Measurements from ENCODE around the gene STARD13. TPM values are rescaled to one million over a fixed set of nuclear protein-coding genes. Genes with fewer than 3 reads are reported as not detected.

STARD13 gene
- total and polyA plus RNA-seq, 8 donors = 7.8 to 29.4 (median 16.2) TPM

GRCh38 chr13:33281951-33282595 is 3.5 kb downstream of the STARD13 start:
- TF ChIP-seq, protein P1, sequence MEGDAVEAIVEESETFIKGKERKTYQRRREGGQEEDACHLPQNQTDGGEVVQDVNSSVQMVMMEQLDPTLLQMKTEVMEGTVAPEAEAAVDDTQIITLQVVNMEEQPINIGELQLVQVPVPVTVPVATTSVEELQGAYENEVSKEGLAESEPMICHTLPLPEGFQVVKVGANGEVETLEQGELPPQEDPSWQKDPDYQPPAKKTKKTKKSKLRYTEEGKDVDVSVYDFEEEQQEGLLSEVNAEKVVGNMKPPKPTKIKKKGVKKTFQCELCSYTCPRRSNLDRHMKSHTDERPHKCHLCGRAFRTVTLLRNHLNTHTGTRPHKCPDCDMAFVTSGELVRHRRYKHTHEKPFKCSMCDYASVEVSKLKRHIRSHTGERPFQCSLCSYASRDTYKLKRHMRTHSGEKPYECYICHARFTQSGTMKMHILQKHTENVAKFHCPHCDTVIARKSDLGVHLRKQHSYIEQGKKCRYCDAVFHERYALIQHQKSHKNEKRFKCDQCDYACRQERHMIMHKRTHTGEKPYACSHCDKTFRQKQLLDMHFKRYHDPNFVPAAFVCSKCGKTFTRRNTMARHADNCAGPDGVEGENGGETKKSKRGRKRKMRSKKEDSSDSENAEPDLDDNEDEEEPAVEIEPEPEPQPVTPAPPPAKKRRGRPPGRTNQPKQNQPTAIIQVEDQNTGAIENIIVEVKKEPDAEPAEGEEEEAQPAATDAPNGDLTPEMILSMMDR (IDR thresholded peaks at IDR 0.05) = no peak
- no peaks in the 10 kb centered on the region for H3K27me3 ChIP-seq
- peaks cover 13 to 35% (median 19%) of the 10 kb centered on the region in 3 donors for H3K4me1 ChIP-seq
- no peak for DNase-seq
- H3K27ac ChIP-seq = peak overlapping the region in 1 of 4 donors; percentile 3
- 83 to 84% methylated on average over 2 of the region's 2 CpGs for WGBS, 2 donors
- H3K36me3 ChIP-seq = no peaks in the 10 kb centered on the region
- intact Hi-C loops (cut with DNase I) = no loop called here
- no peak for FAIRE-seq
- no peak overlapping the region for H3K4me3 ChIP-seq
- ATAC-seq = no peak
- H3K9me3 ChIP-seq = no peaks in the 10 kb centered on the region

- H3K27me3 ChIP-seq = no peaks in the 10 kb centered on the region
- FAIRE-seq (no peak), ATAC-seq (no peak), DNase-seq (no peak)
- no peaks in the 10 kb centered on the region for H3K9me3 ChIP-seq
- peaks cover 20 to 41% (median 24%) of the 10 kb centered on the region in 3 donors for H3K4me1 ChIP-seq
- H3K27ac ChIP-seq = no peak overlapping the region
- intact Hi-C loops (cut with DNase I) = no loop called here
- 89 to 94% methylated on average over 5 of the region's 5 CpGs for WGBS, 2 donors
- TF ChIP-seq, protein P1 (IDR thresholded peaks at IDR 0.05) = no peak
- no peak overlapping the region for H3K4me3 ChIP-seq
- no peaks in the 10 kb centered on the region for H3K36me3 ChIP-seq
These were observed 4.6 kb downstream of the STARD13 start for GRCh38 chr13:33280923-33281322.

- intact Hi-C loops (cut with DNase I) = no loop called here
- Histone ChIP-seq H3K27ac (peak overlapping the region in 2 of 4 donors; percentile 43 to 52), H3K9me3 (no peaks in the 10 kb centered on the region), H3K4me3 (no peak overlapping the region), H3K4me1 (peaks cover 20 to 47% (median 24%) of the 10 kb centered on the region in 3 donors), H3K36me3 (no peaks in the 10 kb centered on the region), H3K27me3 (no peaks in the 10 kb centered on the region)
- TF ChIP-seq, protein P1 (IDR thresholded peaks at IDR 0.05) = no peak
- FAIRE-seq (peak; percentile 37), DNase-seq (no peak), ATAC-seq (no peak)
- 69% methylated on average over 3 of the region's 3 CpGs for WGBS, 2 donors
These were observed 5.2 kb downstream of the STARD13 start for GRCh38 chr13:33280279-33280905.

- no peak for DNase-seq
- WGBS, 2 donors = 5 to 22% methylated on average over 2 of the region's 2 CpGs
- Histone ChIP-seq H3K27me3 (no peaks in the 10 kb centered on the region), H3K4me3 (no peak overlapping the region), H3K27ac (peak overlapping the region in 2 of 4 donors; percentile 43 to 52), H3K9me3 (no peaks in the 10 kb centered on the region), H3K4me1 (peaks cover 20 to 48% (median 24%) of the 10 kb centered on the region in 3 donors), H3K36me3 (no peaks in the 10 kb centered on the region)
- intact Hi-C loops (cut with DNase I) = no loop called here
- FAIRE-seq = peak; percentile 49
- peak in 3 of 4 donors; percentile 23 to 34 (median 23) for ATAC-seq
- TF ChIP-seq, protein P1 (IDR thresholded peaks at IDR 0.05) = no peak
These were observed 5.9 kb downstream of the STARD13 start for GRCh38 chr13:33279414-33280278.
